Mesothelial cell of epicardium (in vitro differentiated cells): ENCODE measurements around the gene SURF4. TPM values are rescaled to one million over a fixed set of nuclear protein-coding genes. Genes with fewer than 3 reads are reported as not detected.

Experiments
- DNase-seq, 2 experiments: peaks; one replicate each; pipeline ENCODE4 v3.0.0; 2021; ENCODE audit warnings: low spot score in 2 of 2; ENCODE audit not compliant: unreplicated experiment in 2 of 2
- H3K27ac Mint-ChIP-seq: 2 replicates; pipeline ENCODE4 v1.8.0; 2021; ENCODE audit warnings: mixed read lengths
- H3K27me3 Mint-ChIP-seq: 2 replicates; pipeline ENCODE4 v1.8.0; 2021; ENCODE audit warnings: low read depth, mixed read lengths
- H3K36me3 Mint-ChIP-seq: 2 replicates; pipeline ENCODE4 v1.8.0; 2021; ENCODE audit warnings: mixed read lengths
- H3K4me1 Mint-ChIP-seq: 2 replicates; pipeline ENCODE4 v1.8.0; 2021; ENCODE audit warnings: mixed read lengths
- H3K4me3 Mint-ChIP-seq: 2 replicates; pipeline ENCODE4 v1.8.0; 2021; ENCODE audit warnings: mild to moderate bottlenecking, moderate library complexity, mixed read lengths
- H3K9me3 Mint-ChIP-seq: 2 replicates; pipeline ENCODE4 v1.8.0; 2021; ENCODE audit warnings: mixed read lengths
- CTCF ChIP-seq: fragments of 200-600 bp; sonication (generic); IDR thresholded peaks from one replicate; pipeline ENCODE4 v1.5.0; 2021; ENCODE audit warnings: antibody characterized with exemption; ENCODE audit not compliant: unreplicated experiment
- total RNA-seq: library from RNA; stranded (reverse); gene quantifications from 3 replicates; pipeline ENCODE4 v1.2.1, GENCODE V29; 2021

The SURF4 gene
- total RNA-seq, 1 donor from 2014 or later: 147 TPM

- Mint-ChIP-seq H3K4me1 (no peaks in the 10 kb centered on the region), H3K4me3 (no peak overlapping the region), H3K36me3 (peaks cover 34% of the 10 kb centered on the region), H3K27ac (no peak overlapping the region), H3K27me3 (no peaks in the 10 kb centered on the region), H3K9me3 (no peaks in the 10 kb centered on the region)
- DNase-seq: peak; percentile 56 to 82
- TF ChIP-seq CTCF: peak; percentile 76
These were observed 30.8 kb upstream of the SURF4 start for GRCh38 chr9:133406480-133407307.

DNA sequence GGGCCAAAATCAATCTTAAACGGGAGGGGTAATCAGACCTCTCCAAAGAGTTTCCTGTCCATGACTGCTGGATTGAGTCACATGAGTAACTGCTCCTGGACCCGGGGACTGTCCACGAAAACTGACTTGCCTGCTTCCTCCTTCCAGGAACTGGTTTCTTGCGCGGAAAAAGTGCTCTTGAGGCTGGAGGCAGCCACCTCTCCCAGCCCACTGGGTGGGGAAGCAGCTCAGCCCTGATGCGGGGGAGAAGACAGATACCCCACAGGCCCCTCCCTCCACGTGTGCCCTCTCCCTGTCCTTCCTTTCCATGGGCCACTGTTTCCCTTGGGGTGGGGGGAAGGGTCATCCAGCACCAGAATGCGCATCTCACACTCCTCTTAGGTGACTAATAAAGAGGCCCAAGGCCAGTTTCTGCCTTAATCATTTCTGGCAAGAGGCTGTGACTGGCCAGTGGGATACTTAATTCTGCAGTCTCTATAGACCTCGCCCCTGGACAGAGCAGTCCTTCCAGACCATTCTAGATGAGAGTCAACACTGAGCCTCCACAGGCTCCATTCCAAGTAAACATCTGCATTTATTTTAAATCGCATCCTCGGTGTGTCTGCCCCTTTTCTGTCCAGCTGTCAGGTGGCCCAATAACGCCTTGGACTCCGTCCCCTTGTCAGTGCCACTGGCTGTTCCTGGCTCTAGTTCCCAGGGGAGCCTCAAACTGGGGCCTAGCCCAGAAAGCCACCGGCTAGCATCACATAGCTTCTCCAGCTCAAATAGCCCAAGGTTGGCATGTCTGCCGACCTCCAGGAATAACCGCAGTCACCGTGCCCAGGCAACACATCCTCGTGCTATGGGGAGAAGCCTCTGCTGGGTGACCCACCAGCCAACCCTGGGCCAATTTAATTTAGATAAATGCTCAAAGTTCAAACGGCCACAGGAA lies 29.9 kb upstream of the SURF4 start:
- no peak for DNase-seq
- Mint-ChIP-seq H3K4me3 (no peak overlapping the region), H3K4me1 (no peaks in the 10 kb centered on the region), H3K27ac (no peak overlapping the region), H3K27me3 (no peaks in the 10 kb centered on the region), H3K9me3 (no peaks in the 10 kb centered on the region), H3K36me3 (peaks cover 31% of the 10 kb centered on the region)
- TF ChIP-seq CTCF: no peak

GRCh38 chr9:133404454-133405002 lies 28.7 kb upstream of the SURF4 start:
- H3K27ac Mint-ChIP-seq: no peak overlapping the region
- peaks cover 22% of the 10 kb centered on the region for H3K36me3 Mint-ChIP-seq
- no peak overlapping the region for H3K4me3 Mint-ChIP-seq

DNA sequence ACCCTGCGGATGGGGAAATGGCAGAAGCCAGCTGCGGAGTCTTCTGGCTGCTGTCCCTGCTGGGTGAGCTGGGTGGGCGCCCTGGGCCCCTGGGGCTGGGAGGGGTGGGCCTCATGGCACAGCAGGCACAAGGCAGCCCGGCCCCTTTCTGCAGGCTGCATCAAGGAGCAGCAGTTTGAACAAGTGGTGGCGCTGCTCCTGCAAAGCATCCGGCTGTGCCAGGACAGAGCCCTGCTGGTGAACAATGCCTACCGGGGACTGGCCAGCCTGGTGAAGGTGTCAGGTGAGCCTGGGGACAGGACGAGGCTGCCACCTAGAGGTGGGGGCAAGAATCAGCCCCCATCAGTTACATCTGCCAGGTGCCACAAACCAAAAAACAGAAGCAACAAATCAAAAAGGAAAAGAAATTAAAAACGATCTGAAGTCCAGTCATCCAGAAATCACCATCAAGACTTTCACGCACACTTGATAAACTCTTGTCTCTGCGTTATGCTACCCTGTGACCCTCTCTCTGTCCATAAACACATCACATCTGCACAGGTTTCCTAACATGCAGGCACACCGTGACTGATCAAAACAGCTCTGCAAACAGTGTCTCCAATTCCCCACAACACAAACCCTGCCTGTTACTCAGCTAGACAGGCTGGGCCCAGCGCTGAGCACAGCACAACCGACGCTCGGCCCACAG lies 28.1 kb upstream of the SURF4 start:
- Mint-ChIP-seq H3K9me3 (no peaks in the 10 kb centered on the region), H3K4me3 (no peak overlapping the region), H3K36me3 (peaks cover 18% of the 10 kb centered on the region), H3K4me1 (no peaks in the 10 kb centered on the region), H3K27ac (no peak overlapping the region), H3K27me3 (peaks cover 3% of the 10 kb centered on the region)
- TF ChIP-seq CTCF: peak; percentile 43
- DNase-seq: no peak

More at GRCh38 chr9:133404454-133405002, 28.7 kb upstream of the SURF4 start:
- no peak for DNase-seq
- Mint-ChIP-seq H3K27me3 (no peaks in the 10 kb centered on the region), H3K9me3 (no peaks in the 10 kb centered on the region), H3K4me1 (no peaks in the 10 kb centered on the region)
- no peak for TF ChIP-seq CTCF

DNA sequence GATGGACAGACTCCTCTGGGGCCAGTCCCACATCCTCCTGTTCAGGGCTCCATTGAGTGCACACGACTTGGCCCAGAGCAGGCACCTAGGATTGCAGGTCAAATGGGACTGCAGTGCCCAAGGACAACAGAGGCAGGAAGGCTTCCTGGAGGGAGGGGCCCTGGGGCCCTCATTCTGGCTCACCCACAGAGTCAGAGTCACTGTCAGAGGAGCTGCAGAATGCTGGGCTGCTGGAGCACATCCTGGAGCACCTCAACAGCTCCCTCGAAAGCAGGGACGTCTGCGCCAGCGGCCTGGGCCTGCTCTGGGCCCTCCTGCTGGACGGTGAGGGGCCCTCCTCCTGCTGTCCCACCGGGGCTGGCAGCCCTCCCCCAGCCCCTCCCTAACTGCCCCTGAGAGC lies 26.8 kb upstream of the SURF4 start:
- no peak for TF ChIP-seq CTCF
- H3K27ac Mint-ChIP-seq: no peak overlapping the region
- H3K36me3 Mint-ChIP-seq: peaks cover 18% of the 10 kb centered on the region
- no peak for DNase-seq
- peaks cover 4% of the 10 kb centered on the region for H3K27me3 Mint-ChIP-seq
- no peak overlapping the region for H3K4me3 Mint-ChIP-seq
- no peaks in the 10 kb centered on the region for H3K9me3 Mint-ChIP-seq
- H3K4me1 Mint-ChIP-seq: no peaks in the 10 kb centered on the region
